ENCODE data around the gene TAOK3.

- TF ChIP-seq CTCF (IDR thresholded peaks at IDR 0.05; ENCODE audit: insufficient read depth, low read length, poor library complexity, severe bottlenecking) (no peak), EZH2phosphoT487 (conservative IDR thresholded peaks at IDR 0.05; ENCODE audit: low read length) (no peak)
Measured at GRCh38 chr12:118144499-118144898, 228.2 kb downstream of the TAOK3 start.

Data from SU-DHL-6 (cell line).